Tibial nerve (tissue), 4 donors: ENCODE data around the gene LIPC. TPM values are rescaled to one million over a fixed set of nuclear protein-coding genes. Genes with fewer than 3 reads are reported as not detected.

ENCODE experiments used
- DNase-seq, 2 donors: peaks; one replicate each; pipeline ENCODE4 v3.0.0-alpha.2; 2019; ENCODE audit warnings: low spot score in 2 of 2
- H3K27ac ChIP-seq, 4 donors: fragments of 200-600 bp; sonication (generic) in 3 of 4; one replicate each; pipeline ENCODE4 v1.5.1; 2017 to 2019; ENCODE audit warnings: mild to moderate bottlenecking in 1 of 4
- H3K27me3 ChIP-seq, 2 donors: fragments of 200-600 bp; sonication (generic) in 1 of 2; one replicate each; pipeline versions ENCODE4 v1.5.1 to v1.6.0; 2017 to 2019
- H3K36me3 ChIP-seq, 3 donors: fragments of 200-600 bp; sonication (generic); one replicate each; pipeline ENCODE4 v1.5.1; 2018 to 2019
- H3K4me1 ChIP-seq, 4 donors: fragments of 200-600 bp; sonication (generic) in 3 of 4; one replicate each; pipeline ENCODE4 v1.5.1; 2017 to 2019
- H3K4me3 ChIP-seq, 4 donors: fragments of 200-600 bp; sonication (generic) in 3 of 4; one replicate each; pipeline ENCODE4 v1.5.1; 2017 to 2019; ENCODE audit warnings: mild to moderate bottlenecking in 1 of 4, moderate library complexity in 1 of 4
- H3K9me3 ChIP-seq, 4 donors: fragments of 200-600 bp; sonication (generic) in 3 of 4; one replicate each; pipeline ENCODE4 v1.5.1; 2017 to 2019
- CTCF ChIP-seq, 5 experiments: fragments of 200-600 bp in 3 of 5; fragments of 450-650 bp in 2 of 5; sonication (generic) in 3 of 5; IDR thresholded peaks; one replicate each; pipeline ENCODE4 v1.5.1; 2016 to 2019; ENCODE audit warnings: antibody characterized with exemption in 5 of 5, mild to moderate bottlenecking in 3 of 5, moderate library complexity in 2 of 5
- EP300 ChIP-seq, 2 donors: sonication (generic); formaldehyde crosslinking; IDR thresholded peaks; one replicate each; pipeline ENCODE4 v1.6.1; 2017; ENCODE audit warnings: antibody characterized with exemption in 2 of 2, mild to moderate bottlenecking in 1 of 2
- POLR2A ChIP-seq, 2 donors: fragments of 450-650 bp; IDR thresholded peaks; one replicate each; pipeline ENCODE4 v1.6.1; 2017; ENCODE audit warnings: antibody characterized with exemption in 2 of 2, mild to moderate bottlenecking in 2 of 2, moderate library complexity in 2 of 2
- WGBS, 2 donors: methylation state at CpG; one replicate each; pipeline ENCODE4 v1.1.5; 2018; 5-methylcytosine and 5-hydroxymethylcytosine counted together
- total RNA-seq, 4 donors: library from RNA; depleted of rRNA; stranded (reverse); fragments of >200 nt; gene quantifications; one replicate each; pipeline ENCODE4 v1.1.0, GENCODE V29; 2016

The LIPC gene
- total RNA-seq, 4 donors from 2014 or later: 11.2 to 18.4 (median 14.7) TPM

- DNase-seq: no peak
- Histone ChIP-seq H3K36me3 (no peaks in the 10 kb centered on the region), H3K4me3 (no peak overlapping the region), H3K27ac (peak overlapping the region in 2 of 4 donors; percentile 61 to 87), H3K27me3 (no peaks in the 10 kb centered on the region), H3K4me1 (peaks cover 0 to 53% (median 6%) of the 10 kb centered on the region in 4 donors), H3K9me3 (no peaks in the 10 kb centered on the region)
- 75 to 83% methylated on average over 2 of the region's 2 CpGs for WGBS, 2 donors
- TF ChIP-seq CTCF (IDR thresholded peaks at IDR 0.05): no peak
- no peak for TF ChIP-seq EP300 (IDR thresholded peaks at IDR 0.05)
- TF ChIP-seq POLR2A (IDR thresholded peaks at IDR 0.05): no peak
Observed at GRCh38 chr15:58556028-58556361, 124.2 kb downstream of the LIPC start.

GRCh38 chr15:58556541-58556940, 124.8 kb downstream of the LIPC start:
- 45 to 49% methylated on average over 3 of the region's 3 CpGs for WGBS, 2 donors
- no peak for DNase-seq
- peaks cover 0 to 47% (median 6%) of the 10 kb centered on the region in 4 donors for H3K4me1 ChIP-seq
- H3K4me3 ChIP-seq: no peak overlapping the region
- no peaks in the 10 kb centered on the region for H3K9me3 ChIP-seq
- H3K36me3 ChIP-seq: no peaks in the 10 kb centered on the region
- no peak overlapping the region for H3K27ac ChIP-seq
- TF ChIP-seq POLR2A (IDR thresholded peaks at IDR 0.05): no peak
- no peak for TF ChIP-seq EP300 (IDR thresholded peaks at IDR 0.05)
- TF ChIP-seq CTCF (IDR thresholded peaks at IDR 0.05): no peak
- H3K27me3 ChIP-seq: no peaks in the 10 kb centered on the region

GRCh38 chr15:58558777-58559176, 127.0 kb downstream of the LIPC start:
- Histone ChIP-seq H3K4me3 (no peak overlapping the region), H3K4me1 (peaks cover 0 to 26% (median 0%) of the 10 kb centered on the region in 4 donors), H3K27ac (no peak overlapping the region), H3K27me3 (no peaks in the 10 kb centered on the region), H3K36me3 (no peaks in the 10 kb centered on the region), H3K9me3 (no peaks in the 10 kb centered on the region)
- WGBS, 2 donors: 100% methylated on average over 1 of the region's 1 CpG
- no peak for DNase-seq
- TF ChIP-seq CTCF (IDR thresholded peaks at IDR 0.05) (no peak), POLR2A (IDR thresholded peaks at IDR 0.05) (no peak), EP300 (IDR thresholded peaks at IDR 0.05) (no peak)

GRCh38 chr15:58559904-58560588, 128.3 kb downstream of the LIPC start:
- DNase-seq: no peak
- Histone ChIP-seq H3K36me3 (no peaks in the 10 kb centered on the region), H3K27ac (no peak overlapping the region), H3K4me1 (peaks cover 0 to 22% (median 0%) of the 10 kb centered on the region in 4 donors), H3K9me3 (no peaks in the 10 kb centered on the region), H3K27me3 (no peaks in the 10 kb centered on the region), H3K4me3 (no peak overlapping the region)
- WGBS, 2 donors: 70 to 71% methylated on average over 6 of the region's 6 CpGs
- no peak for TF ChIP-seq POLR2A (IDR thresholded peaks at IDR 0.05)
- TF ChIP-seq EP300 (IDR thresholded peaks at IDR 0.05): no peak
- no peak for TF ChIP-seq CTCF (IDR thresholded peaks at IDR 0.05)

GRCh38 chr15:58561321-58561720, 129.5 kb downstream of the LIPC start:
- TF ChIP-seq CTCF (IDR thresholded peaks at IDR 0.05) (no peak), EP300 (IDR thresholded peaks at IDR 0.05) (no peak), POLR2A (IDR thresholded peaks at IDR 0.05) (no peak)
- Histone ChIP-seq H3K36me3 (no peaks in the 10 kb centered on the region), H3K9me3 (no peaks in the 10 kb centered on the region), H3K27ac (no peak overlapping the region), H3K4me3 (no peak overlapping the region), H3K4me1 (peaks cover 0 to 11% (median 0%) of the 10 kb centered on the region in 4 donors), H3K27me3 (no peaks in the 10 kb centered on the region)
- no peak for DNase-seq
- 0% methylated on average over 1 of the region's 1 CpG for WGBS, 2 donors
